NCI-H748 treated with DMSO at 0.1 percent for 48 hours (cell line): ENCODE data around the gene GINM1.

ENCODE experiments used
- DNase-seq: peaks from one replicate; lab custom pipeline; 2025; lab: John Stamatoyannopoulos, UW

Gene GINM1

DNA sequence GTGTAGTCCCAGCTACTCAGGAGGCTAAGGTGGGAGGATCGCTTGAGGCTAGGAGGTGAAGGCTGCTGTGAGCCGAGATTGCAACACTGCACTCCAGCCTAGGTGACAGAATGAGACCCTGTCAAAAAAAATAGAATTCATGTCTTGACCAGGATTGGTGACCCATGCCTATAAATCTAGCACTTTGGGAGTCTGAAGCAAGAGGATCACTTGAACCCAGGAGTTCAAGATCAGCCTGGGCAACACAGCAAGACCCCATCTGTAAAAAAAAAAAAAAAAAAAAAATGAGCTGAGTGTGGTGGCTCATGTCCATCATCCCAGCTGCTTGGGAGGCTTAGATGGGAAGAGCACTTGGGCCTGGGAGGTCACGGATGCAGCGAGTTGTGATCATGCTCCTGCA lies 34.3 kb downstream of the GINM1 start:
- DNase-seq = no peak

- no peak for DNase-seq
These were observed 42.3 kb downstream of the GINM1 start for GRCh38 chr6:149608381-149608982.

GRCh38 chr6:149614337-149614736 lies 48.2 kb downstream of the GINM1 start:
- no peak for DNase-seq

DNA sequence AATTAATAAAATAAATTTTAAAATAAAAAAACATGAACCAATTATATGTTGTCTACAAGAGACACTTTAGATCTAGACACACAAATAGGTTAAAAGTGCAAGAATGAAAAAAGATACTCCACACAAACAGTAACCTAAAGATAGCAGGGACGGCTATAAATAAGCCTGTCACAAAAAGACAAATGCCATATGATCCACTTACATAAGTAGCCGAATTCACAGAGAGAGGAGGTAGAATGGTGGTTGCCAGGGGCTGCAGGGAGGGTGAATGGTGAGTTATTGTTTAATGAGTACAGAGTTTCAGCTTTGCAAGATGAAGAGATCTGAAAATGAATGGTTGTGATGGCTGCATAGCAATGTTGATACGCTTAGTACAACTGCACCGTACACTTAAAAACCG lies 49.6 kb downstream of the GINM1 start:
- no peak for DNase-seq

GRCh38 chr6:149627672-149628071 lies 61.5 kb downstream of the GINM1 start:
- DNase-seq = no peak

- DNase-seq = no peak
These were observed 62.8 kb downstream of the GINM1 start for GRCh38 chr6:149628875-149629510.

DNA sequence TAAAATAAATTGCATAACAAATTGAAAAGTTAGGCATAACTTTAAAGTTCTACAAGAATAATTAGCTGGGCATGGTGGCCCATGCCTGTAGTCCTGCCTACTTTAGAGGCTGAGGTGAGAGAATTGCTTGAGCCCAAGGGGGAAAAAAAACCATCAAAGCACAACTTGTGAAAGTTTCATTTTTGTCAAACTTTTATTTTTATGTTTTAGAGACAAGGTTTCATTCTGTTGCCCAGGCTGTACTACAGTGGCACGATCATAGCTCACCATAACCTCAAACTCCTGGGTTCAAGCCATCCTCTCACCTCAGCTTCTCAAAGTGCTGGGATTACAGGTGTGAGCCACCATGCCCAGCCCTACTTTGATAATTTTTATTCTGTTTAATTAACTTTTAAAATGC lies 68.1 kb downstream of the GINM1 start:
- DNase-seq = no peak

DNA sequence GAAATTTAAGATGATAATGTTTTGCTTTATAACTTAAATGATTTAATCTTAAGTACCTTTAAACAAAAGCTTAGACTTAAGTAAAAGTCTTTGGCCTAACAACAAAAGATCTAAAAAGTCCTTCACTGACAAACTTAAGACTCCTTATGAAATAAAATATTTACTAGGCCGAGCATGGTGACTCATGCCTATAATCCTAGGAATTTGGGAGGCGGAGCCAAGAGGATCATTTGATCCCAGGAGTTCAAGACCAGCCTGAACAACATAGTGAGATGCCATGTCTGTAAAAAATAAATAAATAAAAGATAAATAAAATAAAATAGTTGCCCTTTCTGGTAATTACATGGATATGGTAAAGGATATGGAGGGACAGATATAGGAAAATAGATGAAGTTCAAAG lies 69.9 kb downstream of the GINM1 start:
- DNase-seq = no peak
